ENCODE measurements around the gene DNAH14.
A peak's percentile ranks its signal among the peaks of the same experiment; 100 is the strongest.

DNAH14 gene

DNA sequence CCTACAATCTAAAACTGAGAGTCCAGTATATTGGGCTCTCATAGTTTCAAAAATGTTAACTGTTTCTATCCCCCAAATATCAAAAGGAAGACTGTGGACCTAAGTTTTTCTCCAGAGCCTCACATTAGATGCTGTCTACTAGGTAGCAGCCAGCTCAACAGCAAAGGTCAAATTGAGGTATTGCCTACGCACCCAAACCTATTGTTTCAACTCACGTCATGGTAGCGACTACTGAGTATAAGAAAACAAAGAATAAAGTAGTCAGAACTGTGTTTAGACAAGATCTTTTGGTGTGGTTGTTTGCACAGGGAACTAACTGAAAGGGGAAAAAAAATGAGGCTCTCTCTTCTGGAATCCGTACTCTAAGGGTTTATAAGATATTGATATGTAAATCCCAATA is 325.2 kb downstream of the DNAH14 start:
- TF ChIP-seq GATA3 (IDR thresholded peaks at IDR 0.05; ENCODE audit: low read depth, low read length): no peak

DNA sequence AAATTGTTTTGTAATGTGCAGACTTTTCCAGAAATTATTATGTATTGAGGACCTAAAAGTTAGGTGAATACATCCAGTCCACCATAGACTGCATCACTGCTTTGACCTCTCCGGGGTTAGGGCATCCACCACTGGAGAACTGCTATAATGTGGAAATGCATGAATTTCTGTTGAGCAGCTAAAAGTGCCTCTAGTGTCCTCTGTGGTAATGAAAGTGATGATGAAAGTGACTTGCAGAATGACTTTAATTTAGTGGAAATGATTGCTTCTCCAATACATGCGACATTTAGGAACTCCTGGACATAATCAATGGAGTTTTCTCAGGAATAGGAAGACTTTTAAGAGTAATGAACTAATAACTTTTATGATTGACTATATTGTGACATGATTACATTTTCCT is 327.6 kb downstream of the DNAH14 start:
- TF ChIP-seq GATA3 (IDR thresholded peaks at IDR 0.05; ENCODE audit: low read depth, low read length): no peak
- TF ChIP-seq GATA2 (IDR thresholded peaks at IDR 0.05; ENCODE audit: low read depth, low read length): no peak

DNA sequence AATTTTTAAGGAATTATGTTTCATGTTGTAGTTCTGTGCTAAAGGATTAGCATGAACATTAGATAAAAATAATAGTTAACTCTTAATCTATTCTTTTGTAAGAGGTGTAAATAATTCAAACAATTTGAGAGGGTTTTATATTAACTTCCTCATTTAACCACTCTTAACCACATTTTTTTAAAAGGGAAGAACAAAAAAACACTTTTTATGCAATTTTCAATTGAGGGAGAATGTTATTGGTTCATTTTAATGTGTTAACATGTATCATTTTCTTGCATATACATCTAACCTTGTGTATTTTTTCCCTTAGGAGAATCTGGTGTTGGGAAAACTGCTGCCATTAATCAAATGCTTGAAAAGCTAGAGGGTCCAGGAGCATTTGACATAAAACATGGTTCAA is 329.3 kb downstream of the DNAH14 start:
- TF ChIP-seq GATA3 (IDR thresholded peaks at IDR 0.05; ENCODE audit: low read depth, low read length) (no peak), GATA2 (IDR thresholded peaks at IDR 0.05; ENCODE audit: low read depth, low read length) (no peak)

DNA sequence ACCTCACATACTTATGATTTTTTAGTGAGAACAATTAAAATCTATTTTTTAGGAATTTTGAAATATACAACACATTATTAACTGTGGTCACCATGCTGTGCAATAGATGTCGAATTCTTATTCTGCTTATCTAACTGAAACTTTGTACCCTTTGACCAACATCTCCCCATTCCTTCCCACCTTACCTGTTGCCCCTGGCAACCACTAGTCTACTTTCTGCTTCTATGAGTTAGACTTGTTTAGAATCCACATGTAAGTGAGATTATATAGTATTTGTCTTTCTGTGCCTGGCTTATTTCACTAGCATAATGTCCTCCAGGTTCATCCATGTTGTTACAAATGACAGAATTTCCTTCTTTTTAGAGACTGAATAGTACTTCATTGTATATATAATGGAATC is 330.1 kb downstream of the DNAH14 start:
- TF ChIP-seq GATA2 (IDR thresholded peaks at IDR 0.05; ENCODE audit: low read depth, low read length) (no peak), GATA3 (IDR thresholded peaks at IDR 0.05; ENCODE audit: low read depth, low read length) (no peak)

DNA sequence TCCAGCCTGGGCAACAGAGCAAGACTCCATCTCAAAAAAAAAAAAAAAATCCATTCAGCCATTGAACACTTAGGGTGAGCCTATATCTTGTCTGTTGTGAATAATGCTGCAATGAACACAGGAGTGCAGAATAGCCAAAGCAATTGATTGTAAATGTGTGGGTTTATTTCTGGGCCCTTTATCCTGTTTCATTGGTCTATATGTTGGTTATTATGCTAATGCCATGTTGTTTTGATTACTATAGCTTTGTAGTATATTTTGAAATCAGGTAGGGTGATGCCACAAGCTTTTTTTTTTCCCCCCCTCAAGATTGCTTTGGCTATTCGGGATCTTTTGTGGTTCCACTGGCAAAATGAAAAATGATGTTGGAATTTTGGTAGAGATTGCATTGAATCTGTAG is 330.8 kb downstream of the DNAH14 start:
- TF ChIP-seq GATA3 (IDR thresholded peaks at IDR 0.05; ENCODE audit: low read depth, low read length) (no peak), GATA2 (IDR thresholded peaks at IDR 0.05; ENCODE audit: low read depth, low read length) (no peak)

DNA sequence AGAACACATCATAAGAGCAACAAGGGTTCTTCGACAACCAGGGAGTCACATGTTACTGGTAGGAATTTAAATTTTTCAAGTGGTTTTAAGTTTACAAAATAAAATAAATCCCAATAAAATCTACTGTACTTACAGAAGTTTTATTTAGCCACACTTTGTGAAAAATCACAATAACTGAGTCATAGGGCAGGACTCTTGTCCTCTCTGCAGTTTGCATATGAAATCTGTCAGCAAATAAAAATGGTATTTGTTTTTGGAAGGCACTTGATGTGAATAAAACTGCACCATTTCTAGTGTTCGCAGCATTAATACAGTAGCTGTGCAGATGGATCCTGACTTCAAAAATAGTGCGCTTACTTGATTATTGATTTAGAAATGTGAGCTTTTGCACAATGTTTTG is 348.0 kb downstream of the DNAH14 start:
- no peak for TF ChIP-seq GATA3 (IDR thresholded peaks at IDR 0.05; ENCODE audit: low read depth, low read length)
- TF ChIP-seq GATA2 (IDR thresholded peaks at IDR 0.05; ENCODE audit: low read depth, low read length): no peak

DNA sequence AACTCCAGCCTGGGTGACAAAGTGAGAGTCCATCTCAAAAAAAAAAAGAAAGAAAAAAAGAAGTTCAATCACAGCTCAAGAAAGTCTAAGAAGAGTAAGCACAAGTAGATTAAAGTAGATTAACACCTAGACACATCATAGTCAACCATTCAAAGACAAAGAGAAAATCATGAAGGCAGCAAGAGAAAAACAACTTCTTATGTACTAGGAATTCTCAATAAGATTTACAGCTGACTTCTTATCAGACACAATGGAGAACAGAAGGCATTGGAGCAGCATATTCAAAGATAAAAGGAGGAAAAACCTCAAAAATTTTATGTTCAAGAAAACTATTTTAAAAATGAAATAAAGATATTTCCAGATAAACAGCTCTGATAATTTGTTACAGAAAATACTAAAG is 351.1 kb downstream of the DNAH14 start:
- TF ChIP-seq GATA2 (IDR thresholded peaks at IDR 0.05; ENCODE audit: low read depth, low read length): no peak
- TF ChIP-seq GATA3 (IDR thresholded peaks at IDR 0.05; ENCODE audit: low read depth, low read length): no peak

DNA sequence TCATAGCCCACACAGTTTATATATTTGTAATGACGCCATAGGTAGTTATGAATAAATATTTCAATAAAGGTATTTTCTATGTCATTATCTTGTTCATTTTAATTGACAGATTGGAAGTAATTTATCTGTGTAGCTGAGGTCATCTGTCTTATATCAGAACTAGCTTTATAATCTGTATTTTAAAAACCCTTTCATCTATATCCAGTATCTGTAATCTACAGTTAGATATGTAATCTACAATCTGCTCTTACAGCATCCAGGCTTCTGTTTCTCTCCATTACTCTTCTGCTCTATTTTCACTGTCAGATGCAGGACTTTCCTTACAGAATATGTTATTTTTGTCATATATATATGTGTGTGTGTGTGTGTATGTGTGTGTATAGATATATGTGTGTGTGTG is 360.8 kb downstream of the DNAH14 start:
- TF ChIP-seq GATA3 (IDR thresholded peaks at IDR 0.05; ENCODE audit: low read depth, low read length) (peak; percentile 56), GATA2 (IDR thresholded peaks at IDR 0.05; ENCODE audit: low read depth, low read length) (no peak)

DNA sequence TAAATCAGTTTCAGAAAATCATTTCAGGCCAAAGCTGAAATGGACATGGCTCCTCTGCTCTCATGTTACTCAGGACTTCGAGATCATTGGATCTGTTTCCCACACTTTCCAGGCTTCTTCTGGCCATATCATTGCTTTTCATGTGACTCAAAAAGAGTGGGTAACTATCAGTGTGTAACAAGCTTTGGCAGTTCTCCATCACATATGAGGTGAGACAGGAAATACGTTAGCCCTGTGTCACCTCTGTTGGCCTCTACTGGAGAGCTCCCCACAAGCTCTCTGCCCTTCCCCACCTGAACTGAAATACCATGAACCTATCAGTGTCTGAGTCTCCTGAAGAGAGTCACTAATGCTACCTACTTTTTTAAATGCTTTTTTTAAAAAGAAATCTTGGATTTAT is 370.1 kb downstream of the DNAH14 start:
- TF ChIP-seq GATA2 (IDR thresholded peaks at IDR 0.05; ENCODE audit: low read depth, low read length) (no peak), GATA3 (IDR thresholded peaks at IDR 0.05; ENCODE audit: low read depth, low read length) (no peak)

DNA sequence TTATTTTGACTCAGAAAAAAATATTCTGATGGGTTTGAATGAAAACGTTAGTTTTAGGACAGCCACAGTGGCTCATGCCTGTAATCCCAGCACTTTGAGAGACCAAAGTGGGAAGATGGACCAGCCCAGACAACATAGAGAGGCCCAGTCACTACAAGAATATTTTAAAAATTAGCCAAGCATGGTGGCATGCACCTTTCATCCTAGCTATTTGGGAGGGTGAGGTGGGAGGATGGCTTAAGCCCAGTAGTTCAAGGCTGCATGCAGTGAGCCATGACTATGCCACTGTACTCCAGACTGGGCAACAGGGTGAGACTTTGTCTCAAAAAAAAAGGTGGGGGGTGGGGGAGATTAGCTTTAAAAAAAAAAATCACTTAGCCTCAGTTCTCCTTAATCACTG is 370.9 kb downstream of the DNAH14 start:
- no peak for TF ChIP-seq GATA3 (IDR thresholded peaks at IDR 0.05; ENCODE audit: low read depth, low read length)
- TF ChIP-seq GATA2 (IDR thresholded peaks at IDR 0.05; ENCODE audit: low read depth, low read length): no peak

DNA sequence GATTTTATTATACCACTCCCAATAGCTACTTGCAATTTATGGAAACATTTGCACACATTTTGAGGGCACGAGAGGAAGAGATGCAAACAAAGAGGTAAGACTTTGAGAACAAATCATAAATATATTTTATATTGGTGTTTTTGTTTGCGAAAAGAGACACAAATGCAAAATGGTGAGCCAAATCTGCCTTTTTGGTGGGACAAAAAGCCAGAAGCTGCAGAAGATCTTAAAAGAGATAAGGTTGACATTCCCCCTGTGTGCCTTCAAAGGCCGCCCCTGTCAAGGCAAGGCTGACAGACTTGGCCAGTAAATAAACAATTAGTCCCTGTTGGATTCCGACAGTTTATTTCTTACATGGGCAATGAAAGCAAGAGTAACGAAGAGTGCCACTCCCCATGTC is 375.5 kb downstream of the DNAH14 start:
- TF ChIP-seq GATA2 (IDR thresholded peaks at IDR 0.05; ENCODE audit: low read depth, low read length) (peak; percentile 56; the same call in 1 of the 2 replicates), GATA3 (IDR thresholded peaks at IDR 0.05; ENCODE audit: low read depth, low read length) (peak; percentile 68)

DNA sequence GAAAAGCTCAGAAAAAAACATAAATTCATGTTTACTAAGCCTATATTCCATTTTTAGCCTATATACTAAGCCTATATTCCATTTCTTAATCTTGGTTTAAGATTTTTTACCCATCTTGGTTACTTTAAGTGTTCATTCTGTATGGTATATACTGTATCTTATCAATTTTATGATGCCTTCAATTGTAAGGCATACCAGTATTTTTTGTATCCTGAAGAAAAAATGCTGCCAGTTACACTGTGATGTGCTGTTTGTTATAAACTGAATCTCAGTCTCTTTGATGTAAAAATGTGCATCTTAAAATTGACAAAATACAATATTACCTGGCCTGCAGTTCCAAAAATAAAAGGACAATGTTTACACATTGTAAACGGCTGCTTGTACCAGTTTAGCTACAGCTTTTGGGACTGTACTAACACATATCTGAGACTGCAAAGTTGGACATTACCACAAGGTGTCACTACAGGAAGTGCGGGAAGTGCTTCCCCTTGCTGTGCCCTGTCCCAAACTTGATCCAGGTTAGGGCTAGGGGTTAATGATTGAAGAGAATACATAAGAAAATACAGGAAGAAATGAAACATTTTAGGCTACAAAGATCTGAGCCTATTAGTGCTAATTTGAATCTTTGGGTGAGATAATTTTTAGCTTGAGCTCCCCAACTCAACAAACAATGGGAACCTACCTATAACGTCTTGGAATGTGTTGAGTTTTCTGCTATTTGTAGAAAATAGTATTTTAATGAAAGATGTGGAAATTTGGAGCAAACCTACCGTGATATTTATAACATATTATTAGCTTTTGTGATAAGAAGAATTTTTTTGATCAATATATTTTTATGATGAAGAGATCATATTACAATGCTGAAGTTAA is 389.5 kb downstream of the DNAH14 start:
- TF ChIP-seq GATA3 (IDR thresholded peaks at IDR 0.05; ENCODE audit: low read depth, low read length) (no peak), GATA2 (IDR thresholded peaks at IDR 0.05; ENCODE audit: low read depth, low read length) (no peak)

DNA sequence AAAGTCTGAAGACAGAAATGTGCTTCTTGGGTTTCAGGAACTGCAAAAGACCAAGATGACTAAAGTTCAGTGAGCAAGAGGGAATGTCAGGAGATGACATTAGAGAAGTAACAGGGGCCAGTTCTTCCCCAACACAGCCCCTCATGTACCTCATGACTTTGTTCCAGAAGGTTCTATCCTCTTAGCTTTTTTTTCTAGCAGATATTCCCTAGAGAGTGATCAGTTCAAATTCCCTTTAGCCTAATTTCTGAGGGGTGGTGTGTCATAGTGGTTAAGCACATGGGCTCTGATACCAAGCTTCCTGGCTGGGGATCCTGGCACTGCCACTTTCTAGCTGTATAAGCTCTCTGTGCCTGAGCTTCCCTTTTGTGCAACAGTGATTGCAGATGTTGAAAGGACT is 390.4 kb downstream of the DNAH14 start:
- TF ChIP-seq GATA3 (IDR thresholded peaks at IDR 0.05; ENCODE audit: low read depth, low read length) (no peak), GATA2 (IDR thresholded peaks at IDR 0.05; ENCODE audit: low read depth, low read length) (no peak)

DNA sequence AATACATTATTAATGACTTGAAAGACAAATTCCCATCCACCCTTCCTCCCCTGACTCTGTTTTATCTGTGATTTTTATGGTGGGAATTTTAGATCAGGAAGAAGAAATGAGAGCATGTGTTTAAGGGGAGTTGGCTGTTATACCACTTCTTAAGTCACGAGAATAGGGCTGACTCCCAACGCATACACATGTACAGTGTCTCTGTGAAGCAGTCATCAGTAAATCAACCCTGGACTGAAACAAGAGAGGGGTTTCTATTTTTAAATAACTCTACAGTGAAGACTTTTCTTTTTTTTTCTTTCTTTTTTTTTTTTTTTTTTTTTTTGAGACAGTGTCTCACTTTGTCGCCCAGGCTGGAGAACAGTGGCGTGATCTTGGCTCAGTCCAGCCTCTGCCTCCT is 392.3 kb downstream of the DNAH14 start:
- no peak for TF ChIP-seq GATA3 (IDR thresholded peaks at IDR 0.05; ENCODE audit: low read depth, low read length)

DNA sequence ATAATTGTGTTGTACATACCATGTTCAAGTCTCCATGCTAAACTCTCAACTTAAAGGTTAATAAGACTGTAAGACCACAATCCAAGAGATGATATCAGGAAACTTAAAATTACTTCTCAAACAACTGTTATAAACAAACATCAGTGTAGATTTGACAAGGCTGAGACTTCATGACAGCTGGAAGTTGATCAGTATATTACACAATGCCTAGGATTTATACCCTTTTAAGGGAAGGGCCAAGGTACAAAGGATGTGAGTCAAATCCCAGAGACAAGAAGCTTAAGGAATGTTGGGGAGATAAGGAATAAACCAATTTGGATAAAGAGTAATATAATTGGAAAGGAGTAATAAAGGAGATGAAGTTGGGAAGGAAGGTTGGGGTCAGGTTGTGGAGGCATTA is 399.6 kb downstream of the DNAH14 start:
- TF ChIP-seq GATA2 (IDR thresholded peaks at IDR 0.05; ENCODE audit: low read depth, low read length) (no peak), GATA3 (IDR thresholded peaks at IDR 0.05; ENCODE audit: low read depth, low read length) (no peak)

DNA sequence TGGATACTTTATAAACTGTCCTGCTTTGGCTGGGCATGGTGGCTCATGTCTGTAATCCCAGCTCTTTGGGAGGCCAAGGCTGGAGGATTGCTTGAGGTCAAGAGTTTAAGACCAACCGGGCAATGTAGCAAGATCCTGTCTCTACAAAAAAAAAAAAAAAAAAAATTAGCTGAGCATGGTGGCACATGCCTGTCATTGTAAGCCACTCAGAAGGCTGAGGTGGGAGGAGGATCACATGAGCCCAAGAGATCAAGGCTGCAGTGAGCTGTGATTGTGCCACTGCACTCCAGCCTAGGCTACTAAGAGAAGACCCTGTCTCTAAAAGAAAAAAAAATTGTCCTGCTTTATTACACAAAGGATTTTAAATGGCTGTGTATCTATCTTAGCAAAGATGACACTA is 403.2 kb downstream of the DNAH14 start:
- no peak for TF ChIP-seq GATA3 (IDR thresholded peaks at IDR 0.05; ENCODE audit: low read depth, low read length)
- TF ChIP-seq GATA2 (IDR thresholded peaks at IDR 0.05; ENCODE audit: low read depth, low read length): no peak
